Measurements from ENCODE around the gene PTPRN. TPM values are rescaled to one million over a fixed set of nuclear protein-coding genes. Genes with fewer than 3 reads are reported as not detected.
A peak's percentile ranks its signal among the peaks of the same experiment; 100 is the strongest.

PTPRN gene
- total and polyA plus RNA-seq, 9 of the 15 experiments (the other 6 are each of a cell fraction or from before 2014, with no cell fraction given): 0.15 to 2.4 (median 0.43) TPM; not detected in 1

- H3K27ac ChIP-seq (ENCODE audit: extremely low read depth, low read depth, low read length): no peak overlapping the region
- H3K9me1 ChIP-seq (ENCODE audit: control insufficient read depth, insufficient read depth, low read length): no peaks in the 10 kb centered on the region
- CTCF ChIA-PET (ENCODE audit: low intra/inter-chr PET ratio): no interaction called here
- H3K79me2 ChIP-seq (ENCODE audit: control insufficient read depth, insufficient read depth, low read length): no peaks in the 10 kb centered on the region
- H3K4me1 ChIP-seq (replicated peaks in 1 of 2; ENCODE audit: control insufficient read depth in 2 of 2, insufficient read depth in 2 of 2, low read length in 2 of 2): peaks cover 2 to 17% of the 10 kb centered on the region in 2 experiments; a peak in 4 of 5 replicates
- in situ Hi-C loops (cut with MboI) (no loop called here), intact Hi-C loops (cut with micrococcal nuclease) (no loop called here)
- no peak overlapping the region; the same call in 1 of the 2 replicates for H2AFZ ChIP-seq (ENCODE audit: low read depth, low read length)
- POLR2A ChIA-PET: no interaction called here
- 7% methylated on average over 25 of the region's 66 CpGs for WGBS (ENCODE audit: insufficient coverage, low coverage, missing lambda C conversion rate)
- ATAC-seq: peak; percentile 84
- DNase-seq (ENCODE audit: extremely low read depth in 1 of 4, low spot score in 3 of 4): peak; percentile 32 to 52 (median 42)
- H3K4me3 ChIP-seq: no peak overlapping the region
- H3K9me3 ChIP-seq (replicated peaks; ENCODE audit: control insufficient read depth, insufficient read depth, low read depth, low read length): no peaks in the 10 kb centered on the region
- no peaks in the 10 kb centered on the region for H4K20me1 ChIP-seq (replicated peaks; ENCODE audit: control insufficient read depth, insufficient read depth, low read length)
- H3K36me3 ChIP-seq (ENCODE audit: control insufficient read depth, insufficient read depth, low read length): no peaks in the 10 kb centered on the region
- peaks cover 6 to 10% of the 10 kb centered on the region in 2 experiments; a peak in 3 of 5 replicates for H3K27me3 ChIP-seq (ENCODE audit: control insufficient read depth in 2 of 2, insufficient read depth in 2 of 2, low read length in 2 of 2)
- no peak for FAIRE-seq
- no peak for TF ChIP-seq ZNF143 (CRISPR knock-in tag; IDR thresholded peaks at IDR 0.05)
- TF ChIP-seq NRF1 (conservative IDR thresholded peaks at IDR 0.05 in 1 of 2, IDR thresholded peaks at IDR 0.05 in 1 of 2): 0 out of 4 replicates have a peak, but pooled peaks of 1 of the 2 experiments have one; percentile 12
- TF ChIP-seq ZBTB1 (CRISPR knock-in tag; IDR thresholded peaks at IDR 0.05; ENCODE audit: borderline replicate concordance, low read depth): peak; percentile 79
- peak; percentile 39; the same call in 1 of the 2 replicates for TF ChIP-seq ZBTB7A (IDR thresholded peaks at IDR 0.05; ENCODE audit: borderline replicate concordance, control insufficient read depth, low read depth, low read length)
- TF ChIP-seq MAFG (tag; conservative IDR thresholded peaks at IDR 0.05): no peak
- TF ChIP-seq, protein P1, sequence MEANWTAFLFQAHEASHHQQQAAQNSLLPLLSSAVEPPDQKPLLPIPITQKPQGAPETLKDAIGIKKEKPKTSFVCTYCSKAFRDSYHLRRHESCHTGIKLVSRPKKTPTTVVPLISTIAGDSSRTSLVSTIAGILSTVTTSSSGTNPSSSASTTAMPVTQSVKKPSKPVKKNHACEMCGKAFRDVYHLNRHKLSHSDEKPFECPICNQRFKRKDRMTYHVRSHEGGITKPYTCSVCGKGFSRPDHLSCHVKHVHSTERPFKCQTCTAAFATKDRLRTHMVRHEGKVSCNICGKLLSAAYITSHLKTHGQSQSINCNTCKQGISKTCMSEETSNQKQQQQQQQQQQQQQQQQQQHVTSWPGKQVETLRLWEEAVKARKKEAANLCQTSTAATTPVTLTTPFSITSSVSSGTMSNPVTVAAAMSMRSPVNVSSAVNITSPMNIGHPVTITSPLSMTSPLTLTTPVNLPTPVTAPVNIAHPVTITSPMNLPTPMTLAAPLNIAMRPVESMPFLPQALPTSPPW (CRISPR knock-in tag; IDR thresholded peaks at IDR 0.05): 0 out of 2 replicates have a peak, but pooled peaks have one; percentile 19
- TF ChIP-seq CTCF (IDR thresholded peaks at IDR 0.05 in 2 of 3, conservative IDR thresholded peaks at IDR 0.05 in 1 of 3; ENCODE audit: insufficient read depth in 2 of 3, low read depth in 1 of 3, low read length in 3 of 3): 0 out of 6 replicates have a peak, but pooled peaks of 1 of the 3 experiments have one; percentile 8
- peak overlapping the region; percentile 32; the same call in 1 of the 2 replicates for H3K4me2 ChIP-seq (ENCODE audit: insufficient read depth, low read length)
- peak overlapping the region in 1 of 2 experiments; percentile 74; a peak in 2 of 4 replicates for H3K9ac ChIP-seq (ENCODE audit: insufficient read depth in 1 of 2, low read depth in 2 of 2, low read length in 2 of 2)
- BruUV-seq (replicated peaks): no TSS peak
Observed at GRCh38 chr2:219358170-219359075, 49.2 kb upstream of the PTPRN start.
